Large intestine (tissue), 3 donors: ENCODE data around the gene TMEM125. TPM values are rescaled to one million over a fixed set of nuclear protein-coding genes. Genes with fewer than 3 reads are reported as not detected.

Source experiments
- DNase-seq, 2 donors: peaks; one replicate each; pipeline versions ENCODE4 v3.0.0 to v3.0.0-alpha.2; 2013
- H3K27ac ChIP-seq: one replicate; pipeline ENCODE4 v1.5.1; 2013; ENCODE audit warnings: low read length
- H3K27me3 ChIP-seq: 2 replicates; pipeline ENCODE4 v1.6.1; 2013; ENCODE audit warnings: low read length; ENCODE audit not compliant: control insufficient read depth, insufficient read depth
- H3K36me3 ChIP-seq: 2 replicates; pipeline ENCODE4 v1.6.1; 2013; ENCODE audit warnings: low read length; ENCODE audit not compliant: control insufficient read depth, insufficient read depth
- H3K4me1 ChIP-seq: one replicate; pipeline ENCODE4 v1.6.1; 2013; ENCODE audit warnings: low read length; ENCODE audit not compliant: control insufficient read depth, insufficient read depth
- H3K4me3 ChIP-seq: one replicate; pipeline ENCODE4 v1.5.1; 2013; ENCODE audit warnings: low read length
- H3K9me3 ChIP-seq: one replicate; pipeline ENCODE4 v1.6.1; 2013; ENCODE audit warnings: mild to moderate bottlenecking, low read depth, low read length, moderate library complexity; ENCODE audit not compliant: control insufficient read depth
- WGBS: methylation state at CpG from one replicate; pipeline ENCODE4 v1.1.5; 2013; ENCODE audit warnings: low lambda C conversion rate; ENCODE audit not compliant: insufficient coverage; 5-methylcytosine and 5-hydroxymethylcytosine counted together
- polyA plus RNA-seq: library from polyadenylated mRNA; unstranded; fragments of 120-200 nt; gene quantifications from one replicate; pipeline ENCODE4 v1.2.1, GENCODE V29; 2013

The TMEM125 gene
- polyA plus RNA-seq, 1 donor: 29.7 TPM

- H3K4me3 ChIP-seq: no peak overlapping the region
- no peak overlapping the region for H3K27ac ChIP-seq
- no peaks in the 10 kb centered on the region for H3K27me3 ChIP-seq
- WGBS: 96% methylated on average over 3 of the region's 4 CpGs
- H3K36me3 ChIP-seq: no peaks in the 10 kb centered on the region
- no peak for DNase-seq
- no peaks in the 10 kb centered on the region for H3K9me3 ChIP-seq
- H3K4me1 ChIP-seq: no peaks in the 10 kb centered on the region
Measured at GRCh38 chr1:43246466-43247213, 23.1 kb upstream of the TMEM125 start.

GRCh38 chr1:43247256-43247921 lies 22.4 kb upstream of the TMEM125 start:
- Histone ChIP-seq H3K27me3 (no peaks in the 10 kb centered on the region), H3K4me1 (no peaks in the 10 kb centered on the region), H3K4me3 (no peak overlapping the region), H3K27ac (no peak overlapping the region), H3K36me3 (no peaks in the 10 kb centered on the region), H3K9me3 (no peaks in the 10 kb centered on the region)
- DNase-seq: no peak
- 93% methylated on average over 2 of the region's 6 CpGs for WGBS

GRCh38 chr1:43250351-43250761 lies 19.4 kb upstream of the TMEM125 start:
- H3K36me3 ChIP-seq: no peaks in the 10 kb centered on the region
- H3K4me3 ChIP-seq: no peak overlapping the region
- H3K9me3 ChIP-seq: no peaks in the 10 kb centered on the region
- H3K4me1 ChIP-seq: no peaks in the 10 kb centered on the region
- WGBS: 100% methylated on average over 1 of the region's 3 CpGs
- H3K27me3 ChIP-seq: no peaks in the 10 kb centered on the region
- H3K27ac ChIP-seq: no peak overlapping the region
- DNase-seq: no peak

- WGBS: 100% methylated on average over 1 of the region's 5 CpGs
- Histone ChIP-seq H3K4me1 (no peaks in the 10 kb centered on the region), H3K4me3 (no peak overlapping the region), H3K9me3 (no peaks in the 10 kb centered on the region), H3K27me3 (no peaks in the 10 kb centered on the region), H3K36me3 (no peaks in the 10 kb centered on the region), H3K27ac (no peak overlapping the region)
- DNase-seq: no peak
Measured at GRCh38 chr1:43251024-43251423, 18.8 kb upstream of the TMEM125 start.

GRCh38 chr1:43252225-43252624 lies 17.6 kb upstream of the TMEM125 start:
- H3K27me3 ChIP-seq: no peaks in the 10 kb centered on the region
- H3K4me3 ChIP-seq: no peak overlapping the region
- no peak for DNase-seq
- H3K36me3 ChIP-seq: no peaks in the 10 kb centered on the region
- WGBS: no CpG with 5 or more reads among the region's 1 CpG
- H3K9me3 ChIP-seq: no peaks in the 10 kb centered on the region
- H3K27ac ChIP-seq: no peak overlapping the region
- H3K4me1 ChIP-seq: no peaks in the 10 kb centered on the region

GRCh38 chr1:43253173-43253572 lies 16.6 kb upstream of the TMEM125 start:
- no peaks in the 10 kb centered on the region for H3K27me3 ChIP-seq
- H3K4me3 ChIP-seq: no peak overlapping the region
- no peaks in the 10 kb centered on the region for H3K4me1 ChIP-seq
- H3K9me3 ChIP-seq: no peaks in the 10 kb centered on the region
- H3K27ac ChIP-seq: no peak overlapping the region
- WGBS: no CpG with 5 or more reads among the region's 4 CpGs
- H3K36me3 ChIP-seq: no peaks in the 10 kb centered on the region
- no peak for DNase-seq

- Histone ChIP-seq H3K27me3 (no peaks in the 10 kb centered on the region), H3K36me3 (no peaks in the 10 kb centered on the region), H3K9me3 (no peaks in the 10 kb centered on the region), H3K4me1 (no peaks in the 10 kb centered on the region), H3K27ac (no peak overlapping the region), H3K4me3 (no peak overlapping the region)
- no peak for DNase-seq
- no CpG with 5 or more reads among the region's 8 CpGs for WGBS
Measured at GRCh38 chr1:43253876-43254275, 15.9 kb upstream of the TMEM125 start.

- Histone ChIP-seq H3K27me3 (no peaks in the 10 kb centered on the region), H3K4me1 (no peaks in the 10 kb centered on the region), H3K4me3 (no peak overlapping the region), H3K36me3 (no peaks in the 10 kb centered on the region), H3K9me3 (no peaks in the 10 kb centered on the region), H3K27ac (no peak overlapping the region)
- no CpG with 5 or more reads among the region's 10 CpGs for WGBS
- DNase-seq: no peak
Measured at GRCh38 chr1:43255438-43256210, 14.2 kb upstream of the TMEM125 start.

GRCh38 chr1:43256675-43257570 lies 12.9 kb upstream of the TMEM125 start:
- Histone ChIP-seq H3K9me3 (no peaks in the 10 kb centered on the region), H3K36me3 (no peaks in the 10 kb centered on the region), H3K27me3 (no peaks in the 10 kb centered on the region), H3K4me3 (no peak overlapping the region), H3K27ac (no peak overlapping the region), H3K4me1 (no peaks in the 10 kb centered on the region)
- no peak for DNase-seq
- WGBS: no CpG with 5 or more reads among the region's 8 CpGs

- no peaks in the 10 kb centered on the region for H3K36me3 ChIP-seq
- no peak overlapping the region for H3K27ac ChIP-seq
- no CpG with 5 or more reads among the region's 3 CpGs for WGBS
- no peaks in the 10 kb centered on the region for H3K27me3 ChIP-seq
- no peaks in the 10 kb centered on the region for H3K4me1 ChIP-seq
- H3K4me3 ChIP-seq: no peak overlapping the region
- H3K9me3 ChIP-seq: no peaks in the 10 kb centered on the region
- DNase-seq: no peak
Measured at GRCh38 chr1:43258370-43258769, 11.4 kb upstream of the TMEM125 start.
